GM12891 (cell line): ENCODE results near the gene CENPU.
"Not testable (repeated sequence)": the region's sequence is repeated elsewhere in the genome, so short reads cannot be mapped to it uniquely, and the experiment has no call there.

Experiments
- POLR2A ChIP-seq: IDR thresholded peaks from 2 replicates; pipeline ENCODE4 v1.6.1; 2011; ENCODE audit warnings: low read depth, low read length, control low read depth
- POLR2AphosphoS5 ChIP-seq: IDR thresholded peaks from 2 replicates; pipeline ENCODE4 v1.6.1; 2011; ENCODE audit warnings: low read depth, low read length, control low read depth
- SPI1 ChIP-seq: IDR thresholded peaks from 2 replicates; pipeline ENCODE4 v1.6.1; 2011; ENCODE audit warnings: low read depth, low read length, control low read depth
- TAF1 ChIP-seq: IDR thresholded peaks from 2 replicates; pipeline ENCODE4 v1.6.1; 2011; ENCODE audit warnings: low read depth, low read length, control low read depth

- TF ChIP-seq TAF1, POLR2A, POLR2AphosphoS5, SPI1: not testable (repeated sequence)
Observed at GRCh38 chr4:184739575-184739974, 5.7 kb upstream of the CENPU start.
